Testis (tissue), 2 donors: Measurements from ENCODE around the gene SDK2.

Source experiments
- POLR2A ChIP-seq: fragments of 450-650 bp; IDR thresholded peaks from one replicate; pipeline ENCODE4 v1.6.1; 2017; ENCODE audit warnings: antibody characterized with exemption, mild to moderate bottlenecking, moderate library complexity
- TF ChIP-seq, protein P1 (sequence below), 3 experiments: fragments of 450-650 bp in 2 of 3; fragments of 200-600 bp in 1 of 3; sonication (generic) in 1 of 3; IDR thresholded peaks; one replicate each; pipeline ENCODE4 v1.5.1; 2016 to 2019; ENCODE audit warnings: antibody characterized with exemption in 3 of 3, mild to moderate bottlenecking in 2 of 3, moderate library complexity in 1 of 3

DNA sequence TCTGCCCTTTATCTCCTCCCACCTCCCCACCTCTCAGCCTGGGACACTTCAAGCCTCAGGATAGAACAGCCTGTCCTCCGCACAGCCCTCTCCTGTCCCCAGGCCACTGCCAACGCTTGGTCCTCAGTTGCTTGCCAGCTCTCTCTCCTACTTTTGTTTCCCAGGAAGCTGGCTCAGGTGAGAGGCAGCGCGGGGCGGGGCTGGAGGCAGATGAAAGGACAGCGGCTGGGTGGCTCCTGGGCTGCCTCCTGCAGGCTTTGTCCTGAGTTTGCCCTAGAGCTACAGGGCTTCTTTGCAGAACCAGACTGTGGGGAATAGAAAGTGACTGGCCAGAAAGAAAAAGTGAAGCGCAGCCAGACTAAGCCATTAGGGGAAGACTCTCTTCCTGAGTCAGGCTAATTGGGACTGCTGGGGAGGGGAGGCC lies 284.2 kb downstream of the SDK2 start:
- TF ChIP-seq POLR2A, result no peak
- TF ChIP-seq, protein P1, sequence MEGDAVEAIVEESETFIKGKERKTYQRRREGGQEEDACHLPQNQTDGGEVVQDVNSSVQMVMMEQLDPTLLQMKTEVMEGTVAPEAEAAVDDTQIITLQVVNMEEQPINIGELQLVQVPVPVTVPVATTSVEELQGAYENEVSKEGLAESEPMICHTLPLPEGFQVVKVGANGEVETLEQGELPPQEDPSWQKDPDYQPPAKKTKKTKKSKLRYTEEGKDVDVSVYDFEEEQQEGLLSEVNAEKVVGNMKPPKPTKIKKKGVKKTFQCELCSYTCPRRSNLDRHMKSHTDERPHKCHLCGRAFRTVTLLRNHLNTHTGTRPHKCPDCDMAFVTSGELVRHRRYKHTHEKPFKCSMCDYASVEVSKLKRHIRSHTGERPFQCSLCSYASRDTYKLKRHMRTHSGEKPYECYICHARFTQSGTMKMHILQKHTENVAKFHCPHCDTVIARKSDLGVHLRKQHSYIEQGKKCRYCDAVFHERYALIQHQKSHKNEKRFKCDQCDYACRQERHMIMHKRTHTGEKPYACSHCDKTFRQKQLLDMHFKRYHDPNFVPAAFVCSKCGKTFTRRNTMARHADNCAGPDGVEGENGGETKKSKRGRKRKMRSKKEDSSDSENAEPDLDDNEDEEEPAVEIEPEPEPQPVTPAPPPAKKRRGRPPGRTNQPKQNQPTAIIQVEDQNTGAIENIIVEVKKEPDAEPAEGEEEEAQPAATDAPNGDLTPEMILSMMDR (IDR thresholded peaks at IDR 0.05), result no peak
